Kidney (tissue), 14 donors: ENCODE results near the gene PRKCE. TPM values are rescaled to one million over a fixed set of nuclear protein-coding genes. Genes with fewer than 3 reads are reported as not detected.

Source experiments
- DNase-seq, 5 donors: peaks; one replicate each; pipeline ENCODE4 v3.0.0-alpha.2; 2013 to 2020
- FAIRE-seq: peaks from 2 replicates; lab custom pipeline; 2012; peaks lifted over from hg19 to GRCh38; lab: Jason Lieb, UNC
- H3K27ac ChIP-seq, 2 donors: one replicate each; pipeline ENCODE4 v1.7.0; 2013; ENCODE audit warnings: low read depth in 2 of 2, low read length in 2 of 2, inconsistent platforms in 1 of 2
- H3K27me3 ChIP-seq: one replicate; pipeline ENCODE4 v1.7.1; 2013; ENCODE audit warnings: low read length, inconsistent platforms; ENCODE audit not compliant: control insufficient read depth, insufficient read depth
- H3K36me3 ChIP-seq, 3 donors: one replicate each; pipeline versions ENCODE4 v1.7.0 to v1.7.1; 2013; ENCODE audit warnings: low read length in 3 of 3, control low read depth in 1 of 3, inconsistent platforms in 1 of 3; ENCODE audit not compliant: insufficient read depth in 3 of 3, control insufficient read depth in 2 of 3
- H3K4me1 ChIP-seq, 3 donors: one replicate each; pipeline versions ENCODE4 v1.7.0 to v1.7.1; 2013; ENCODE audit warnings: low read length in 3 of 3, inconsistent platforms in 1 of 3, low read depth in 1 of 3; ENCODE audit not compliant: control insufficient read depth in 2 of 3, insufficient read depth in 2 of 3
- H3K4me3 ChIP-seq, 3 donors: one replicate each; pipeline versions ENCODE4 v1.7.0 to v1.8.1; 2013; ENCODE audit warnings: low read length in 3 of 3, control low read depth in 1 of 3, inconsistent platforms in 1 of 3
- H3K9ac ChIP-seq, 3 donors: one replicate each; pipeline versions ENCODE4 v1.7.0 to v1.7.1; 2013; ENCODE audit warnings: low read length in 3 of 3, control low read depth in 1 of 3, inconsistent platforms in 1 of 3
- H3K9me3 ChIP-seq, 3 donors: one replicate each; pipeline versions ENCODE4 v1.7.0 to v1.7.1; 2013; ENCODE audit warnings: low read length in 3 of 3, control low read depth in 1 of 3, inconsistent platforms in 1 of 3; ENCODE audit not compliant: control insufficient read depth in 2 of 3, insufficient read depth in 1 of 3
- intact Hi-C: fragments of 100-400 bp; cut with DNase I; formaldehyde crosslinking; loops from one replicate; pipeline ENCODE4 v1.11.1; 2022
- polyA plus RNA-seq: library from polyadenylated mRNA; stranded (reverse); fragments of 350-450 nt; fragmentation: Illumina TruSeq; extraction: RNeasy Lipid Tissue Mini Kit (QIAGEN cat#74804); gene quantifications from one replicate; pipeline ENCODE4 v1.2.3, GENCODE V29; 2014; ENCODE audit warnings: low read depth, low replicate concordance; ENCODE audit not compliant: insufficient read depth
- total RNA-seq: library from RNA; stranded (reverse); fragmentation: NEBNext Ultra II Directional; extraction: Animal tissue kit (Norgen Biotek cat#: 25700); gene quantifications from one replicate; pipeline ENCODE4 v1.2.1, GENCODE V29; 2021
- TF ChIP-seq, protein P1 (sequence below): IDR thresholded peaks from 3 replicates; pipeline ENCODE4 v1.5.1; 2012; ENCODE audit warnings: mild to moderate bottlenecking, moderate library complexity, borderline replicate concordance; ENCODE audit not compliant: insufficient read depth; ENCODE audit errors: extremely low read depth
- donor health status: control.
- donor health status: control.
- donor health status: control.
- donor health status: control.
- donor health status: control.
- donor health status: DM: yes; HTN: yes; CAD: no.
- donor health status: Normal renal cell carcinoma (clear cell type).

PRKCE gene
- total and polyA plus RNA-seq, 2 donors from 2014 or later, result 11.1 to 27.3 TPM

DNA sequence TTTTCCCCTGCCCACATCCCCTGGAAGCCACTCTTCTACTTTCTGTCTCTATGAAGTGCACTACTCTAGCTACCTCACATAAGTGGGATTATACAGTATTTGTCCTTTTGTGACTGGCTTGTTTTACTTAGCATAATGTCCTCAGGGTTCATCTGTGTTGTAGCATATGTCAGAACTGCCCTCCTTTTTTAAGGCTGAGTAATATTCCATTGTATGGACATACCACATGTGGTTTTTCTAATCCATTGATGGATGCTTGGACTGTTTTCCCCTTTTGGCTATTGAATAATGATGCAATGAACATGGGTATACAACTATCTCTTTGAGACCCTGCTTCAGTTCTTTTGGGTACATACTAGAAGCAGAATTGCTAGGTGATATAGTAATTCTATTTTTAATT is 95.9 kb downstream of the PRKCE start:
- H3K9ac ChIP-seq, result no peak overlapping the region
- TF ChIP-seq, protein P1, sequence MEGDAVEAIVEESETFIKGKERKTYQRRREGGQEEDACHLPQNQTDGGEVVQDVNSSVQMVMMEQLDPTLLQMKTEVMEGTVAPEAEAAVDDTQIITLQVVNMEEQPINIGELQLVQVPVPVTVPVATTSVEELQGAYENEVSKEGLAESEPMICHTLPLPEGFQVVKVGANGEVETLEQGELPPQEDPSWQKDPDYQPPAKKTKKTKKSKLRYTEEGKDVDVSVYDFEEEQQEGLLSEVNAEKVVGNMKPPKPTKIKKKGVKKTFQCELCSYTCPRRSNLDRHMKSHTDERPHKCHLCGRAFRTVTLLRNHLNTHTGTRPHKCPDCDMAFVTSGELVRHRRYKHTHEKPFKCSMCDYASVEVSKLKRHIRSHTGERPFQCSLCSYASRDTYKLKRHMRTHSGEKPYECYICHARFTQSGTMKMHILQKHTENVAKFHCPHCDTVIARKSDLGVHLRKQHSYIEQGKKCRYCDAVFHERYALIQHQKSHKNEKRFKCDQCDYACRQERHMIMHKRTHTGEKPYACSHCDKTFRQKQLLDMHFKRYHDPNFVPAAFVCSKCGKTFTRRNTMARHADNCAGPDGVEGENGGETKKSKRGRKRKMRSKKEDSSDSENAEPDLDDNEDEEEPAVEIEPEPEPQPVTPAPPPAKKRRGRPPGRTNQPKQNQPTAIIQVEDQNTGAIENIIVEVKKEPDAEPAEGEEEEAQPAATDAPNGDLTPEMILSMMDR, result no peak
- peaks cover 0 to 3% (median 0%) of the 10 kb centered on the region in 3 donors for H3K4me1 ChIP-seq
- FAIRE-seq (no peak), DNase-seq (no peak)
- H3K9me3 ChIP-seq, result peaks cover 0 to 6% (median 0%) of the 10 kb centered on the region in 3 donors
- intact Hi-C loops, result no loop called here
- no peaks in the 10 kb centered on the region for H3K27me3 ChIP-seq
- H3K36me3 ChIP-seq, result no peaks in the 10 kb centered on the region
- H3K4me3 ChIP-seq, result no peak overlapping the region
- no peak overlapping the region for H3K27ac ChIP-seq

DNA sequence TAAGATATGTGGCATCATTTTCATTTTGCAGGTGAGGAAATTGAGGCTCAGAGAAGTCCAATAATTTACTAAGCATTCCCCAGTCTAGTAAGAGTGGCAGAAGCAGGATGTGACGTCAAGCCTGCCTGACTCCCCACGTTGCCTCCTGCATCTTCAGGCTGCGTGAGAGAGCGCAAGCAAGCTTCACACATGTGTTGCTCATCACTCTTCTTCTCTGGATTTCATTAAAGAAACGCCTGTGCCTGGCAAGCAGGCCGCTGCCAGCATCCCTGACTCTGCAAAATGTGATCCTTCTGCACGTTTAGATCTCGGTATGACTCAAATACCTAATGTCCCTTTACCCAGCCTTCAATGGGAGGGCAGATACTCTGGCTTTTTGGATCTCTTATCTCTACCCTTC is 96.8 kb downstream of the PRKCE start:
- H3K4me1 ChIP-seq, result peaks cover 0 to 3% (median 0%) of the 10 kb centered on the region in 3 donors
- peaks cover 0 to 6% (median 0%) of the 10 kb centered on the region in 3 donors for H3K9me3 ChIP-seq
- H3K27ac ChIP-seq, result no peak overlapping the region
- no peaks in the 10 kb centered on the region for H3K27me3 ChIP-seq
- TF ChIP-seq, protein P1, result no peak
- DNase-seq (no peak), FAIRE-seq (no peak)
- H3K4me3 ChIP-seq, result no peak overlapping the region
- H3K36me3 ChIP-seq, result no peaks in the 10 kb centered on the region
- intact Hi-C loops, result no loop called here
- H3K9ac ChIP-seq, result no peak overlapping the region

DNA sequence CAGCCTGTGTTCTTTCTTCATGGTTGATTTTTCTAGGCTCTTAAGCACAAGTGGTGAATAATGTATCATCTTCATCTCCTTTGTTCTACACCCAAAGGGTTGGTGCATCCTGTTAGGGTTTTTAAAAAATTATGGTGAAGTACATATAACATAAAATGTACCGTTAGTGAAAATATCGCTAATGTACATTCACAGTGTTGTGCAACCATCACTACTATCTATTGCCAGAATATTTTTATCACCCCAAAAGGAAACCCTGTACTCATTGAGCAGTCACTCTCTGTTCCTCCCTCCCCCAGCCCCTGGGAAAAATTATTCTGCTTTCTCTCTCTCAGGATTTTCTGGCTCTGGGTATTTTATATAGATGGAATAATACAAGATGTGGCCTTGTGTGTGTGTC is 98.5 kb downstream of the PRKCE start:
- H3K9me3 ChIP-seq, result peaks cover 0 to 6% (median 0%) of the 10 kb centered on the region in 3 donors
- no peak for FAIRE-seq

More for the DNA sequence above, 98.5 kb downstream of the PRKCE start:
- peaks cover 0 to under 1% (median 0%) of the 10 kb centered on the region in 3 donors for H3K4me1 ChIP-seq
- no peak overlapping the region for H3K27ac ChIP-seq
- no peak for DNase-seq
- H3K4me3 ChIP-seq, result no peak overlapping the region
- no peaks in the 10 kb centered on the region for H3K36me3 ChIP-seq
- intact Hi-C loops, result no loop called here
- TF ChIP-seq, protein P1, result no peak
- no peaks in the 10 kb centered on the region for H3K27me3 ChIP-seq
- no peak overlapping the region for H3K9ac ChIP-seq
